T-helper 2 cell (primary cell): ENCODE results near the gene DNAH12.
A peak's percentile ranks its signal among the peaks of the same experiment; 100 is the strongest.
"Not testable (repeated sequence)": the region's sequence is repeated elsewhere in the genome, so short reads cannot be mapped to it uniquely, and the experiment has no call there.

Experiments used
- DNase-seq, 5 experiments: peaks; one replicate each; pipeline versions ENCODE4 v3.0.0 to v3.0.0-alpha.2; 2012 to 2022

DNAH12 gene

GRCh38 chr3:57518276-57518915 lies 25.7 kb downstream of the DNAH12 start:
- DNase-seq = no peak

GRCh38 chr3:57512166-57512565 lies 32.0 kb downstream of the DNAH12 start:
- no peak for DNase-seq

- DNase-seq = no peak
These were observed 38.2 kb downstream of the DNAH12 start for GRCh38 chr3:57505901-57506300.

- DNase-seq = no peak
These were observed 43.6 kb downstream of the DNAH12 start for GRCh38 chr3:57500506-57500905.

- DNase-seq = no peak
These were observed 46.2 kb downstream of the DNAH12 start for GRCh38 chr3:57497904-57498303.

GRCh38 chr3:57484563-57484962 lies 59.6 kb downstream of the DNAH12 start:
- DNase-seq = no peak

GRCh38 chr3:57477193-57477592 lies 67.0 kb downstream of the DNAH12 start:
- not testable (repeated sequence) for DNase-seq

- no peak for DNase-seq
These were observed 79.3 kb downstream of the DNAH12 start for GRCh38 chr3:57464801-57465200.

GRCh38 chr3:57464011-57464410 lies 80.1 kb downstream of the DNAH12 start:
- no peak for DNase-seq

- DNase-seq = no peak
These were observed 92.8 kb downstream of the DNAH12 start for GRCh38 chr3:57451150-57451846.

GRCh38 chr3:57449276-57449847 lies 94.8 kb downstream of the DNAH12 start:
- DNase-seq = not testable (repeated sequence)

- DNase-seq = not testable (repeated sequence)
These were observed 95.7 kb downstream of the DNAH12 start for GRCh38 chr3:57448489-57448888.

GRCh38 chr3:57446318-57446841 lies 97.8 kb downstream of the DNAH12 start:
- DNase-seq = no peak

GRCh38 chr3:57444469-57444868 lies 99.7 kb downstream of the DNAH12 start:
- DNase-seq = no peak

GRCh38 chr3:57440144-57440543 lies 104.0 kb downstream of the DNAH12 start:
- not testable (repeated sequence) for DNase-seq

- peak in 1 of 5 experiments; percentile 10 for DNase-seq
These were observed 105.7 kb downstream of the DNAH12 start for GRCh38 chr3:57438460-57438859.

GRCh38 chr3:57436195-57436761 lies 107.9 kb downstream of the DNAH12 start:
- DNase-seq = no peak

GRCh38 chr3:57434041-57434440 lies 110.1 kb downstream of the DNAH12 start:
- DNase-seq = no peak

GRCh38 chr3:57423335-57423734 lies 120.8 kb downstream of the DNAH12 start:
- DNase-seq = no peak

- no peak for DNase-seq
These were observed 122.8 kb downstream of the DNAH12 start for GRCh38 chr3:57421336-57421735.

GRCh38 chr3:57420001-57420400 lies 124.1 kb downstream of the DNAH12 start:
- DNase-seq = no peak

- DNase-seq = no peak
These were observed 132.4 kb downstream of the DNAH12 start for GRCh38 chr3:57411715-57412114.

- DNase-seq = no peak
These were observed 134.7 kb downstream of the DNAH12 start for GRCh38 chr3:57409471-57409870.

- no peak for DNase-seq
These were observed 141.5 kb downstream of the DNAH12 start for GRCh38 chr3:57402675-57403074.
